Measurements from ENCODE around the gene MSRB2. TPM values are rescaled to one million over a fixed set of nuclear protein-coding genes. Genes with fewer than 3 reads are reported as not detected.
A peak's percentile ranks its signal among the peaks of the same experiment; 100 is the strongest.

MSRB2 gene
- total RNA-seq, 8 experiments from 2014 or later = 15.0 to 27.3 (median 19.8) TPM

- H3K4me1 ChIP-seq (replicated peaks in 1 of 2) = no peaks in the 10 kb centered on the region
- in situ Hi-C loops (cut with MboI; ENCODE audit: low pct_unique_long_range_greater_than_20kb in 2 of 9, low sequenced_read_pairs in 9 of 9, unreplicated experiment in 9 of 9) = no loop called here
- no peak for ATAC-seq (replicated peaks in 6 of 8)
- WGBS, 10 experiments = 41 to 100% (median 84%) methylated on average over 1 to 5 of the region's 6 CpGs; no CpG with 5 or more reads in 1 of the 10 experiments
- no peak overlapping the region for H3K27ac ChIP-seq
- H3K4me3 ChIP-seq = no peak overlapping the region
These were observed 51.7 kb downstream of the MSRB2 start for GRCh38 chr10:23147035-23147434.

- in situ Hi-C loops (cut with MboI; ENCODE audit: low pct_unique_long_range_greater_than_20kb in 2 of 9, low sequenced_read_pairs in 9 of 9, unreplicated experiment in 9 of 9) = no loop called here
- ATAC-seq (replicated peaks in 6 of 8) = no peak
- Histone ChIP-seq H3K27ac (no peak overlapping the region), H3K4me1 (replicated peaks in 1 of 2) (no peaks in the 10 kb centered on the region), H3K4me3 (no peak overlapping the region)
- 40 to 100% (median 89%) methylated on average over 1 to 16 of the region's 19 CpGs; no CpG with 5 or more reads in 3 of the 10 experiments for WGBS, 10 experiments
These were observed 52.8 kb downstream of the MSRB2 start for GRCh38 chr10:23148214-23148613.

- 12 to 100% (median 89%) methylated on average over 1 to 3 of the region's 4 CpGs; no CpG with 5 or more reads in 2 of the 10 experiments for WGBS, 10 experiments
- in situ Hi-C loops (cut with MboI; ENCODE audit: low pct_unique_long_range_greater_than_20kb in 2 of 9, low sequenced_read_pairs in 9 of 9, unreplicated experiment in 9 of 9) = loop anchor here in 6 of 9 experiments (25.0 kb wide), 5 partner anchors 137 to 1412 kb away; no protein-coding TSS in a partner anchor
- H3K27ac ChIP-seq = no peak overlapping the region
- H3K4me3 ChIP-seq = no peak overlapping the region
- H3K4me1 ChIP-seq (replicated peaks in 1 of 2) = no peaks in the 10 kb centered on the region
- ATAC-seq (replicated peaks in 6 of 8) = no peak
These were observed 54.7 kb downstream of the MSRB2 start for GRCh38 chr10:23150091-23150490.

GRCh38 chr10:23150610-23151009 is 55.2 kb downstream of the MSRB2 start:
- Histone ChIP-seq H3K27ac (no peak overlapping the region), H3K4me3 (no peak overlapping the region), H3K4me1 (replicated peaks in 1 of 2) (no peaks in the 10 kb centered on the region)
- in situ Hi-C loops (cut with MboI; ENCODE audit: low pct_unique_long_range_greater_than_20kb in 2 of 9, low sequenced_read_pairs in 9 of 9, unreplicated experiment in 9 of 9) = loop anchor here in 6 of 9 experiments (25.0 kb wide), 5 partner anchors 137 to 1412 kb away; no protein-coding TSS in a partner anchor
- WGBS, 10 experiments = 20 to 84% (median 63%) methylated on average over 1 to 12 of the region's 12 CpGs; no CpG with 5 or more reads in 2 of the 10 experiments
- no peak for ATAC-seq (replicated peaks in 6 of 8)

- Histone ChIP-seq H3K4me1 (replicated peaks in 1 of 2) (no peaks in the 10 kb centered on the region), H3K27ac (no peak overlapping the region), H3K4me3 (no peak overlapping the region)
- in situ Hi-C loops (cut with MboI; ENCODE audit: low pct_unique_long_range_greater_than_20kb in 2 of 9, low sequenced_read_pairs in 9 of 9, unreplicated experiment in 9 of 9) = loop anchor here in 6 of 9 experiments (25.0 kb wide), 5 partner anchors 136 to 1411 kb away; no protein-coding TSS in a partner anchor
- no peak for ATAC-seq (replicated peaks in 6 of 8)
- WGBS, 10 experiments = 0 to 96% (median 67%) methylated on average over 1 to 6 of the region's 7 CpGs; no CpG with 5 or more reads in 3 of the 10 experiments
These were observed 55.7 kb downstream of the MSRB2 start for GRCh38 chr10:23151071-23151470.

- WGBS, 10 experiments = 62 to 100% (median 79%) methylated on average over 1 to 5 of the region's 7 CpGs; no CpG with 5 or more reads in 2 of the 10 experiments
- no peak for ATAC-seq (replicated peaks in 6 of 8)
- H3K4me1 ChIP-seq (replicated peaks in 1 of 2) = peaks cover 0 to 2% of the 10 kb centered on the region in 2 donors
- in situ Hi-C loops (cut with MboI; ENCODE audit: low pct_unique_long_range_greater_than_20kb in 2 of 9, low sequenced_read_pairs in 9 of 9, unreplicated experiment in 9 of 9) = loop anchor here in 6 of 9 experiments (25.0 kb wide), 5 partner anchors 132 to 1407 kb away; no protein-coding TSS in a partner anchor
- no peak overlapping the region for H3K4me3 ChIP-seq
- H3K27ac ChIP-seq = no peak overlapping the region
These were observed 59.8 kb downstream of the MSRB2 start for GRCh38 chr10:23155169-23155568.

- no peak overlapping the region for H3K4me3 ChIP-seq
- no peak overlapping the region for H3K27ac ChIP-seq
- WGBS, 10 experiments = 18 to 78% (median 51%) methylated on average over 2 to 10 of the region's 10 CpGs
- ATAC-seq (replicated peaks in 6 of 8) = no peak
- peaks cover 0 to 2% of the 10 kb centered on the region in 2 donors for H3K4me1 ChIP-seq (replicated peaks in 1 of 2)
- in situ Hi-C loops (cut with MboI; ENCODE audit: low pct_unique_long_range_greater_than_20kb in 2 of 9, low sequenced_read_pairs in 9 of 9, unreplicated experiment in 9 of 9) = loop anchor here in 6 of 9 experiments (25.0 kb wide), 5 partner anchors 131 to 1406 kb away; no protein-coding TSS in a partner anchor
These were observed 61.2 kb downstream of the MSRB2 start for GRCh38 chr10:23156447-23157150.

GRCh38 chr10:23157239-23157681 is 61.9 kb downstream of the MSRB2 start:
- in situ Hi-C loops (cut with MboI; ENCODE audit: low pct_unique_long_range_greater_than_20kb in 2 of 9, low sequenced_read_pairs in 9 of 9, unreplicated experiment in 9 of 9) = loop anchor here in 6 of 9 experiments (25.0 kb wide), 5 partner anchors 130 to 1405 kb away; no protein-coding TSS in a partner anchor
- H3K27ac ChIP-seq = no peak overlapping the region
- ATAC-seq (replicated peaks in 6 of 8) = no peak
- H3K4me3 ChIP-seq = no peak overlapping the region
- WGBS, 10 experiments = 70 to 77% (median 74%) methylated on average over 2 to 12 of the region's 14 CpGs; no CpG with 5 or more reads in 3 of the 10 experiments
- peaks cover 0 to 2% of the 10 kb centered on the region in 2 donors for H3K4me1 ChIP-seq (replicated peaks in 1 of 2)

GRCh38 chr10:23157691-23158369 is 62.5 kb downstream of the MSRB2 start:
- 0 to 60% (median 0%) methylated on average over 1 to 7 of the region's 12 CpGs; no CpG with 5 or more reads in 3 of the 10 experiments for WGBS, 10 experiments
- in situ Hi-C loops (cut with MboI; ENCODE audit: low pct_unique_long_range_greater_than_20kb in 2 of 9, low sequenced_read_pairs in 9 of 9, unreplicated experiment in 9 of 9) = loop anchor here in 6 of 9 experiments (25.0 kb wide), 5 partner anchors 129 to 1404 kb away; no protein-coding TSS in a partner anchor
- peaks cover 0 to 2% of the 10 kb centered on the region in 2 donors for H3K4me1 ChIP-seq (replicated peaks in 1 of 2)
- no peak overlapping the region for H3K27ac ChIP-seq
- H3K4me3 ChIP-seq = peak overlapping the region in 2 of 5 donors; percentile 5 to 8
- peak in 6 of 8 experiments; percentile 37 to 87 (median 72) for ATAC-seq (replicated peaks in 6 of 8)

- ATAC-seq (replicated peaks in 6 of 8) = peak; percentile 64 to 96 (median 83)
- 0 to 5% (median 0%) methylated on average over 1 to 5 of the region's 5 CpGs; no CpG with 5 or more reads in 2 of the 10 experiments for WGBS, 10 experiments
- Histone ChIP-seq H3K4me1 (replicated peaks in 1 of 2) (peaks cover 0 to 2% of the 10 kb centered on the region in 2 donors), H3K4me3 (peak overlapping the region in 2 of 5 donors; percentile 5 to 8), H3K27ac (no peak overlapping the region)
- in situ Hi-C loops (cut with MboI; ENCODE audit: low pct_unique_long_range_greater_than_20kb in 2 of 9, low sequenced_read_pairs in 9 of 9, unreplicated experiment in 9 of 9) = loop anchor here in 6 of 9 experiments (25.0 kb wide), 5 partner anchors 129 to 1404 kb away; no protein-coding TSS in a partner anchor
These were observed 63.0 kb downstream of the MSRB2 start for GRCh38 chr10:23158370-23158769.

- H3K4me1 ChIP-seq (replicated peaks in 1 of 2) = peaks cover 3 to 10% of the 10 kb centered on the region in 2 donors
- H3K27ac ChIP-seq = no peak overlapping the region
- H3K4me3 ChIP-seq = no peak overlapping the region
- peak in 2 of 8 experiments; percentile 19 to 79 for ATAC-seq (replicated peaks in 6 of 8)
- in situ Hi-C loops (cut with MboI; ENCODE audit: low pct_unique_long_range_greater_than_20kb in 2 of 9, low sequenced_read_pairs in 9 of 9, unreplicated experiment in 9 of 9) = loop anchor here in 6 of 9 experiments (25.0 kb wide), 5 partner anchors 116 to 1391 kb away; no protein-coding TSS in a partner anchor
- 0 to 35% (median 27%) methylated on average over 2 to 20 of the region's 26 CpGs for WGBS, 10 experiments
These were observed 76.0 kb downstream of the MSRB2 start for GRCh38 chr10:23171232-23171876.
